HL-60 (cell line): ENCODE results near the gene SHH.

ENCODE experiments used
- CTCF ChIP-seq: IDR thresholded peaks from one replicate; pipeline ENCODE4 v1.5.1; 2011; ENCODE audit warnings: low read length, control low read depth, inconsistent platforms; ENCODE audit not compliant: insufficient read depth
- GABPA ChIP-seq: IDR thresholded peaks from 2 replicates; pipeline ENCODE4 v1.6.1; 2012; ENCODE audit warnings: low read depth
- POLR2AphosphoS5 ChIP-seq: IDR thresholded peaks from 2 replicates; pipeline ENCODE4 v1.6.1; 2012; ENCODE audit warnings: low read depth

GRCh38 chr7:155792315-155792960, 19.8 kb downstream of the SHH start:
- TF ChIP-seq CTCF, result no peak
- no peak for TF ChIP-seq POLR2AphosphoS5
- TF ChIP-seq GABPA, result no peak
